HepG2 (cell line): Measurements from ENCODE around the gene SIGLEC14. TPM values are rescaled to one million over a fixed set of nuclear protein-coding genes. Genes with fewer than 3 reads are reported as not detected.
A peak's percentile ranks its signal among the peaks of the same experiment; 100 is the strongest.

Source experiments
- ATF2 ChIP-seq: sonication (generic); formaldehyde crosslinking; IDR thresholded peaks from 2 replicates; pipeline ENCODE4 v1.4.0; 2020; ENCODE audit warnings: missing genetic modification reagents
- BATF2 ChIP-seq: sonication (generic); formaldehyde crosslinking; IDR thresholded peaks from 2 replicates; pipeline ENCODE4 v1.8.0; 2022; ENCODE audit warnings: mild to moderate bottlenecking, missing genetic modification reagents, moderate library complexity
- BORCS8-MEF2B ChIP-seq: sonication (generic); formaldehyde crosslinking; IDR thresholded peaks from 2 replicates; pipeline ENCODE4 v1.8.0; 2022; ENCODE audit warnings: mild to moderate bottlenecking, missing genetic modification reagents
- GFI1 ChIP-seq: sonication (generic); formaldehyde crosslinking; IDR thresholded peaks from 2 replicates; pipeline ENCODE4 v1.5.0; 2020; ENCODE audit warnings: missing genetic modification reagents, mild to moderate bottlenecking, borderline replicate concordance
- KDM5B ChIP-seq: sonication (generic); formaldehyde crosslinking; IDR thresholded peaks from 2 replicates; pipeline ENCODE4 v1.4.0; 2020; ENCODE audit warnings: missing genetic modification reagents, mild to moderate bottlenecking, borderline replicate concordance
- NFAT5 ChIP-seq: sonication (generic); formaldehyde crosslinking; IDR thresholded peaks from 2 replicates; pipeline ENCODE4 v1.4.0; 2020; ENCODE audit warnings: missing genetic modification reagents
- NFE2 ChIP-seq: sonication (generic); formaldehyde crosslinking; IDR thresholded peaks from 2 replicates; pipeline ENCODE4 v1.4.0; 2020; ENCODE audit warnings: missing genetic modification reagents
- RERE ChIP-seq: IDR thresholded peaks from 2 replicates; pipeline ENCODE4 v1.6.1; 2016; ENCODE audit warnings: low read depth, missing genetic modification reagents, missing compliant biosample characterization
- SRF ChIP-seq: IDR thresholded peaks from 2 replicates; pipeline ENCODE4 v1.6.1; 2011; ENCODE audit warnings: mild to moderate bottlenecking, low read depth, low read length, moderate library complexity
- XRCC5 ChIP-seq: fragments of 200-400 bp; formaldehyde crosslinking; optimal IDR thresholded peaks from 2 replicates; pipeline ENCODE3; 2017; ENCODE audit warnings: mild to moderate bottlenecking, low read length
- ZBTB21 ChIP-seq: sonication (generic); formaldehyde crosslinking; IDR thresholded peaks from 2 replicates; pipeline ENCODE4 v1.4.0; 2020; ENCODE audit warnings: missing genetic modification reagents
- ZBTB7B ChIP-seq: sonication (generic); formaldehyde crosslinking; IDR thresholded peaks from 2 replicates; pipeline ENCODE4 v1.4.0; 2020; ENCODE audit warnings: missing genetic modification reagents
- ZNF180 ChIP-seq: sonication (generic); formaldehyde crosslinking; IDR thresholded peaks from 2 replicates; pipeline ENCODE4 v1.4.0; 2020; ENCODE audit warnings: low read depth, missing genetic modification reagents, borderline replicate concordance
- ZNF260 ChIP-seq: sonication (generic); formaldehyde crosslinking; IDR thresholded peaks from 2 replicates; pipeline ENCODE4 v1.4.0; 2020; ENCODE audit warnings: missing genetic modification reagents, low read depth, mild to moderate bottlenecking, borderline replicate concordance
- ZNF430 ChIP-seq: sonication (generic); formaldehyde crosslinking; IDR thresholded peaks from 2 replicates; pipeline ENCODE4 v1.9.0; 2021; ENCODE audit warnings: mild to moderate bottlenecking, missing genetic modification reagents
- ZNF607 ChIP-seq: sonication (generic); formaldehyde crosslinking; IDR thresholded peaks from 2 replicates; pipeline ENCODE4 v1.5.1; 2020; ENCODE audit warnings: missing genetic modification reagents, mild to moderate bottlenecking, borderline replicate concordance
- polyA plus RNA-seq, 8 experiments: library from polyadenylated mRNA; depleted of rRNA in 3 of 8; stranded (reverse) in 7 of 8; unstranded in 1 of 8; fragments of >200 nt; fragmentation: Illumina TruSeq in 4 of 8; extraction: Trizol in 4 of 8; gene quantifications; 2 replicates each; pipeline versions ENCODE4 v1.2.1 to v1.2.3, GENCODE V29; 2011 to 2016; ENCODE audit warnings: low read depth in 4 of 8, missing spikeins in 1 of 8, mixed read lengths in 1 of 8; ENCODE audit not compliant: insufficient read depth in 1 of 8
- total RNA-seq, 5 experiments: library from RNA; depleted of rRNA; stranded (reverse); fragments of >200 nt; fragmentation: Illumina TruSeq; extraction: Trizol; gene quantifications; 2 replicates each; pipeline ENCODE4 v1.2.3, GENCODE V29; 2016; ENCODE audit warnings: low read depth in 1 of 5

SIGLEC14 gene
- total and polyA plus RNA-seq, 2 of the 13 experiments (the other 11 are each of a cell fraction or from before 2014, with no cell fraction given): 0.05 to 0.09 TPM

GRCh38 chr19:51688671-51689571 lies 42.3 kb upstream of the SIGLEC14 start (continued):
- no peak for TF ChIP-seq NFAT5
- no peak for TF ChIP-seq BORCS8-MEF2B
- no peak for TF ChIP-seq GFI1
- TF ChIP-seq ZNF180 (CRISPR knock-in tag): no peak
- no peak for TF ChIP-seq KDM5B (CRISPR knock-in tag)
- no peak for TF ChIP-seq ZBTB21 (CRISPR knock-in tag)
- TF ChIP-seq ZNF607 (CRISPR knock-in tag): no peak
- TF ChIP-seq NFE2 (CRISPR knock-in tag): no peak
- no peak for TF ChIP-seq BATF2 (CRISPR knock-in tag)
- no peak for TF ChIP-seq ATF2 (CRISPR knock-in tag)
- TF ChIP-seq ZNF260 (CRISPR knock-in tag): no peak
- TF ChIP-seq ZBTB7B (CRISPR knock-in tag): no peak
- no peak for TF ChIP-seq RERE (CRISPR knock-in tag)
- TF ChIP-seq ZNF430: no peak
- TF ChIP-seq XRCC5: peak; percentile 35
- no peak for TF ChIP-seq SRF
